ENCODE data around the gene INPP5D.

INPP5D gene

GRCh38 chr2:233013650-233014049 is 46.5 kb upstream of the INPP5D start:
- TF ChIP-seq TCF12 (IDR thresholded peaks at IDR 0.05; ENCODE audit: low read depth) = no peak
- TF ChIP-seq RAD21 (IDR thresholded peaks at IDR 0.05; ENCODE audit: low read depth) = no peak
- no peak for TF ChIP-seq YY1 (IDR thresholded peaks at IDR 0.05; ENCODE audit: low read depth)
- TF ChIP-seq MAX (IDR thresholded peaks at IDR 0.05) = no peak
- TF ChIP-seq TEAD4 (IDR thresholded peaks at IDR 0.05) = no peak
- TF ChIP-seq TAF1 (IDR thresholded peaks at IDR 0.05; ENCODE audit: low read depth) = no peak
- TF ChIP-seq EP300 (IDR thresholded peaks at IDR 0.05; ENCODE audit: borderline replicate concordance) = no peak
- no peak for TF ChIP-seq ZBTB7A (IDR thresholded peaks at IDR 0.05; ENCODE audit: low read depth)
- no peak for TF ChIP-seq CREB1 (IDR thresholded peaks at IDR 0.05; ENCODE audit: low read depth)
- no peak for TF ChIP-seq REST (IDR thresholded peaks at IDR 0.05; ENCODE audit: low read depth)
- no peak for TF ChIP-seq EGR1 (IDR thresholded peaks at IDR 0.05)
- TF ChIP-seq USF1 (IDR thresholded peaks at IDR 0.05) = no peak
- no peak for TF ChIP-seq FOXM1 (IDR thresholded peaks at IDR 0.05; ENCODE audit: borderline replicate concordance, low read depth)
- TF ChIP-seq CEBPB (IDR thresholded peaks at IDR 0.05) = no peak
- TF ChIP-seq NFIC (IDR thresholded peaks at IDR 0.05) = no peak

GRCh38 chr2:233015019-233015645 is 45.0 kb upstream of the INPP5D start:
- no peak for TF ChIP-seq REST (IDR thresholded peaks at IDR 0.05; ENCODE audit: low read depth)
- no peak for TF ChIP-seq ZBTB7A (IDR thresholded peaks at IDR 0.05; ENCODE audit: low read depth)
- TF ChIP-seq EP300 (IDR thresholded peaks at IDR 0.05; ENCODE audit: borderline replicate concordance) = no peak
- no peak for TF ChIP-seq RAD21 (IDR thresholded peaks at IDR 0.05; ENCODE audit: low read depth)
- TF ChIP-seq TEAD4 (IDR thresholded peaks at IDR 0.05) = no peak

GRCh38 chr2:233017947-233018346 is 42.2 kb upstream of the INPP5D start:
- no peak for TF ChIP-seq RAD21 (IDR thresholded peaks at IDR 0.05; ENCODE audit: low read depth)
- TF ChIP-seq TCF12 (IDR thresholded peaks at IDR 0.05; ENCODE audit: low read depth) = no peak
- no peak for TF ChIP-seq MAX (IDR thresholded peaks at IDR 0.05)
- TF ChIP-seq ZBTB7A (IDR thresholded peaks at IDR 0.05; ENCODE audit: low read depth) = no peak
- no peak for TF ChIP-seq EP300 (IDR thresholded peaks at IDR 0.05; ENCODE audit: borderline replicate concordance)
- TF ChIP-seq FOXM1 (IDR thresholded peaks at IDR 0.05; ENCODE audit: borderline replicate concordance, low read depth) = no peak
- TF ChIP-seq NFIC (IDR thresholded peaks at IDR 0.05) = no peak
- TF ChIP-seq CREB1 (IDR thresholded peaks at IDR 0.05; ENCODE audit: low read depth) = no peak
- TF ChIP-seq TAF1 (IDR thresholded peaks at IDR 0.05; ENCODE audit: low read depth) = no peak
- no peak for TF ChIP-seq EGR1 (IDR thresholded peaks at IDR 0.05)
- TF ChIP-seq USF1 (IDR thresholded peaks at IDR 0.05) = no peak
- no peak for TF ChIP-seq REST (IDR thresholded peaks at IDR 0.05; ENCODE audit: low read depth)
- TF ChIP-seq YY1 (IDR thresholded peaks at IDR 0.05; ENCODE audit: low read depth) = no peak
- no peak for TF ChIP-seq TEAD4 (IDR thresholded peaks at IDR 0.05)
- no peak for TF ChIP-seq CEBPB (IDR thresholded peaks at IDR 0.05)

GRCh38 chr2:233020454-233020853 is 39.7 kb upstream of the INPP5D start:
- TF ChIP-seq CREB1 (IDR thresholded peaks at IDR 0.05; ENCODE audit: low read depth) (no peak), TAF1 (IDR thresholded peaks at IDR 0.05; ENCODE audit: low read depth) (no peak), NFIC (IDR thresholded peaks at IDR 0.05) (no peak), TEAD4 (IDR thresholded peaks at IDR 0.05) (no peak), TCF12 (IDR thresholded peaks at IDR 0.05; ENCODE audit: low read depth) (no peak), EP300 (IDR thresholded peaks at IDR 0.05; ENCODE audit: borderline replicate concordance) (no peak), REST (IDR thresholded peaks at IDR 0.05; ENCODE audit: low read depth) (no peak)
